Motor neuron (in vitro differentiated cells): Measurements from ENCODE around the gene TMEM119. TPM values are rescaled to one million over a fixed set of nuclear protein-coding genes. Genes with fewer than 3 reads are reported as not detected.
A peak's percentile ranks its signal among the peaks of the same experiment; 100 is the strongest.

Experiments used
- ATAC-seq, 8 experiments: fragments of 200-7000 bp; cut with Tn5 transposase; replicated peaks in 6 of 8; 2 replicates each; pipeline ENCODE4 v1.8.0; 2021; ENCODE audit warnings: mild to moderate bottlenecking in 8 of 8, moderate library complexity in 8 of 8
- H3K27ac ChIP-seq, 2 donors: fragments of 250-450 bp; sonication (Bioruptor Pico); 2 replicates each; pipeline ENCODE4 v1.9.0; 2021; ENCODE audit warnings: antibody characterized with exemption in 2 of 2, mild to moderate bottlenecking in 2 of 2, moderate library complexity in 1 of 2
- H3K4me1 ChIP-seq, 2 donors: fragments of 250-450 bp; sonication (Bioruptor Pico); replicated peaks in 1 of 2; 2 replicates each; pipeline ENCODE4 v1.6.1; 2021; ENCODE audit warnings: antibody characterized with exemption in 2 of 2, mild to moderate bottlenecking in 2 of 2, moderate library complexity in 1 of 2
- H3K4me3 ChIP-seq, 5 donors: fragments of 250-450 bp; sonication (Bioruptor Pico); 2 replicates each; pipeline ENCODE4 v1.9.0; 2021; ENCODE audit warnings: antibody characterized with exemption in 5 of 5, mild to moderate bottlenecking in 5 of 5, moderate library complexity in 4 of 5
- WGBS, 10 experiments: fragments of 450-650 bp; shearing (Covaris generic); methylation state at CpG; one replicate each; pipeline ENCODE4 v1.0.0; 2022; 5-methylcytosine and 5-hydroxymethylcytosine counted together
- in situ Hi-C, 9 experiments: fragments of 400-800 bp; cut with MboI; loops; one replicate each; pipeline ENCODE4 v1.15.0; 2021; ENCODE audit warnings: low sequenced_read_pairs in 9 of 9, low pct_unique_long_range_greater_than_20kb in 2 of 9; ENCODE audit not compliant: unreplicated experiment in 9 of 9
- total RNA-seq, 8 experiments: library from RNA; unstranded; fragments of 300-600 nt; gene quantifications; 2 replicates each; pipeline versions ENCODE4 v1.2.3 to v1.2.4, GENCODE V29; 2022

Gene TMEM119
- total RNA-seq = 10 to 100 TPM in 2 of 8 experiments, 1 to 10 TPM in 2, under 1 TPM in 4; 0.05 to 31.1 (median 0.73) TPM

- no peak within 1 kb of the TSS for H3K27ac ChIP-seq
- in situ Hi-C loops = no loop called here
- 17 to 100% (median 75%) methylated on average over 1 to 2 of the region's 27 CpGs; no CpG with 5 or more reads in 6 of the 10 experiments for WGBS, 10 experiments
- H3K4me3 ChIP-seq = no peak within 1 kb of the TSS
- peaks cover 2 to 14% of the 10 kb centered on the region in 2 donors for H3K4me1 ChIP-seq
- ATAC-seq = peak in 7 of 8 experiments; percentile 24 to 74 (median 45)
Measured at GRCh38 chr12:108597559-108598471, at the start of gene TMEM119. TMEM119 (minus strand) TSS chr12:108598084; CDS start chr12:108592383, 5,701 bp downstream.

GRCh38 chr12:108646600-108647579 lies 49.0 kb upstream of the TMEM119 start:
- in situ Hi-C loops = loop anchor here in 1 of 9 experiments (25.0 kb wide), 1 partner anchor 440 kb away; the partner anchor contains the start of genes ALKBH2 and UNG
- WGBS, 10 experiments = 54 to 98% (median 89%) methylated on average over 2 to 10 of the region's 10 CpGs
- Histone ChIP-seq H3K27ac (no peak overlapping the region), H3K4me1 (no peaks in the 10 kb centered on the region), H3K4me3 (no peak overlapping the region)
- ATAC-seq = peak in 1 of 8 experiments; percentile 32

DNA sequence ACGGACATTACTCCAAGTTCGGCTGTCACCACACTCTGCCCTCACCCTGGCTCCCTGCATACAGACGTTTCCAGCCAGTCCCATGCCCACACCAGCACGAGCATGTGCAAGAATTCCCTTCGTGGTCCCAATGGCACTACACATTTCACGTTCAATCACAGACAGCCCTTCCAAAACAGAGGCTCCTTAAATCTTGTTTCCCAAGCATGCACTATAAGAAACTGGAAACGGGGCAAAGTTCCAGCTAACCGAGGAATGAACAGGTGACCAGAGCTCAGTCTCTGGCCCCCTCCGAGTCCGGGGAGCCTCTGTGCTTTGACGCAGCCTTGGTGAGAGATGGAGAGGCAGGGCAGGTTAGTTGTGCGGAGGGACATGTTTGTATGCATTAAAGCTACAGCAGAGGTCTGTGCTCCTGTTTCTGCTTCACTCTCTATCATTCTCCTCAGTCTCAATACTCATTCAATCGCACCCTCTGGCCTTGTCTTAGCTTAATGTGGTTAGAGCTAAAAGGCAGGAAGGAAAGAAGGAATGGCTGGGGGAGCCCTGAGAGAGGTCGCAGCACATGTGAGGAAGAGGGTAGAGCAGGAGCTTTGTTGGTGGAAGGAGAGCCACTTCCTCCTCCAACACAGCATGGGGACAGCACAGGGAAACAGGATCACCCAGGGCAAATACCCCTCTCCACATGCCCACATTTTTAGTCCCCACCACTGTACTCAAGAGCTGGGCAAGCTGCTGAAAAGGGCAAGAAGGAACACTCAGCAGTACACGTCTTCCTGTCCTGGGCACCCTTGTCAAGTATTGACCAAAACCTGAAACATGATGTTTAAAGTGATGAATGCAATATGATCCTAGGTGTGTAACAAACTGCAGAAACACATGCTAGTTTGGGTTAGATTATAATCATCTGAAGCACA lies 48.1 kb upstream of the TMEM119 start:
- H3K4me1 ChIP-seq = no peaks in the 10 kb centered on the region
- no peak for ATAC-seq
- H3K27ac ChIP-seq = no peak overlapping the region
- in situ Hi-C loops = loop anchor here in 1 of 9 experiments (25.0 kb wide), 1 partner anchor 441 kb away; the partner anchor contains the start of genes ALKBH2 and UNG
- H3K4me3 ChIP-seq = no peak overlapping the region
- WGBS, 10 experiments = 86 to 100% (median 91%) methylated on average over 1 to 11 of the region's 15 CpGs

DNA sequence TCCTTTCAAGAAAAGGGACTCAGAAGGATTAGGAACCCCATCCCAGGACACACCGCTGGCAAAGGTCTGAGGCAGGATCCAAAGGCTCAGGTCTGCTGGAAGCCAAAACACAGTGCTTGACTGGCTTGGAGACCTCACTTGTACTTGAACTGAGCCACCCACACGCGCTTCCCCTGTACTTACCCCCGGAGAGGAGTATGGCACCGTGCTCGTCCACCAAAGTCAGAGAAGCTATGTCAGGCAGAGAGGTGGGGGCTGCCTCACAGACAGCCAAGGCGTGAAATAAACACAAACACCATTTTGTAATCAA lies 46.9 kb upstream of the TMEM119 start:
- in situ Hi-C loops = loop anchor here in 1 of 9 experiments (25.0 kb wide), 1 partner anchor 443 kb away; the partner anchor contains the start of genes ALKBH2 and UNG
- Histone ChIP-seq H3K4me1 (no peaks in the 10 kb centered on the region), H3K4me3 (no peak overlapping the region), H3K27ac (no peak overlapping the region)
- WGBS, 10 experiments = 90 to 100% (median 100%) methylated on average over 1 to 4 of the region's 7 CpGs; no CpG with 5 or more reads in 2 of the 10 experiments
- no peak for ATAC-seq

DNA sequence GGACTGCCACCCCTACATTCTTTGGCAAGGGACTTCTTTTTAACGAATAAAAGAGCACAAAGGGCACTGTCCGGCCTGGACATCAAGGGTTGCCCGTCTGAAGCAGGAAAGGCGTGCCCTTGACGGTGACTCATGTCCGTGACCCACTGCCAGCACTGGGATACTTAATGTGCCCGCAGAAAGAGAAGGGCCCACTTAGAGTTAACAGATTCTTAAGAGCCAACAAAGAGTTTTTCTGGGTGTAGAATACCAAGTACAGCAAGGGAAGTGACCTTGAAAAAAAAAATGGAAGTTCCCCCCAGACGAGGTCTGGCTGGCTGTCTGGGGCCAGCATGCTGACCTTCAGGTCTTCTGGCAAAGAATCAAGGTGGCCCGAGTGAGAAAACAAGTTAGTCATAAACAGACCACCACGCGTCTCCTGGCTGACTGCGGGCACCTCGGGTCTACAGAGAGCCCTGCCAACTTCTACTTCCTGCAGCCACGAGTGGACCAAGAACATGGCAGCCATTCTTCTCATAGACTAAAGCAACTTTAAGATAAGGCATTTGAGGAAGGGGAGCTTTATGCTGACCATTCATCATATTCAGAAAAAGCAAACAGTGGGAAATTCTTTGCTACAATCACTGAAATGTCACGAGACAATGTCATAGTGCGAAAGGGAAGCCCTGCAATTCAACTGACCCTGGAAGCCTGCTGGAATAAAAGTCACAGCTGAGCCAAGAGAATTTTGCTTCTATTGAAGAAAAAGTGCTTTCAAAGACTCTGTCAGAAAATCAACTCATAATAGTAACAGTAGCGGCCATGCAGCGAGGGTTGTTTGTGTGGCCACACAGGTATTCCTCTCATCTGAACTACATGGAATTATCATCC lies 46.3 kb upstream of the TMEM119 start:
- H3K27ac ChIP-seq = no peak overlapping the region
- ATAC-seq = no peak
- in situ Hi-C loops = loop anchor here in 1 of 9 experiments (25.0 kb wide), 1 partner anchor 443 kb away; the partner anchor contains the start of genes ALKBH2 and UNG

GRCh38 chr12:108642899-108643654 lies 45.2 kb upstream of the TMEM119 start:
- Histone ChIP-seq H3K4me3 (no peak overlapping the region), H3K4me1 (peaks cover 10% of the 10 kb centered on the region in 2 donors), H3K27ac (no peak overlapping the region)
- WGBS, 10 experiments = 57 to 100% (median 80%) methylated on average over 1 of the region's 1 CpG; no CpG with 5 or more reads in 3 of the 10 experiments
- ATAC-seq = no peak
- in situ Hi-C loops = loop anchor here in 1 of 9 experiments (25.0 kb wide), 1 partner anchor 444 kb away; the partner anchor contains the start of genes ALKBH2 and UNG

More for the DNA sequence above, 46.3 kb upstream of the TMEM119 start:
- Histone ChIP-seq H3K4me3 (no peak overlapping the region), H3K4me1 (no peaks in the 10 kb centered on the region)
- 40 to 90% (median 82%) methylated on average over 3 to 14 of the region's 18 CpGs; no CpG with 5 or more reads in 1 of the 10 experiments for WGBS, 10 experiments

- H3K27ac ChIP-seq = no peak overlapping the region
- in situ Hi-C loops = loop anchor here in 1 of 9 experiments (25.0 kb wide), 1 partner anchor 445 kb away; the partner anchor contains the start of genes ALKBH2 and UNG
- 67 to 96% (median 82%) methylated on average over 1 to 11 of the region's 16 CpGs; no CpG with 5 or more reads in 1 of the 10 experiments for WGBS, 10 experiments
- ATAC-seq = no peak
- H3K4me1 ChIP-seq = peaks cover 17% of the 10 kb centered on the region in 2 donors
- H3K4me3 ChIP-seq = no peak overlapping the region
Measured at GRCh38 chr12:108642269-108642870, 44.5 kb upstream of the TMEM119 start.

GRCh38 chr12:108641446-108642268 lies 43.8 kb upstream of the TMEM119 start:
- Histone ChIP-seq H3K4me1 (peaks cover 23% of the 10 kb centered on the region in 2 donors), H3K27ac (no peak overlapping the region), H3K4me3 (no peak overlapping the region)
- 33 to 100% (median 77%) methylated on average over 1 to 5 of the region's 9 CpGs; no CpG with 5 or more reads in 3 of the 10 experiments for WGBS, 10 experiments
- ATAC-seq = peak in 1 of 8 experiments; percentile 9
- in situ Hi-C loops = loop anchor here in 1 of 9 experiments (25.0 kb wide), 1 partner anchor 446 kb away; the partner anchor contains the start of genes ALKBH2 and UNG

- H3K27ac ChIP-seq = no peak overlapping the region
- WGBS, 10 experiments = 60 to 100% (median 92%) methylated on average over 1 to 8 of the region's 10 CpGs
- in situ Hi-C loops = loop anchor here in 1 of 9 experiments (25.0 kb wide), 1 partner anchor 446 kb away; the partner anchor contains the start of genes ALKBH2 and UNG
- no peak overlapping the region for H3K4me3 ChIP-seq
- peak in 3 of 8 experiments; percentile 13 to 47 (median 26) for ATAC-seq
- H3K4me1 ChIP-seq = peaks cover 23 to 24% of the 10 kb centered on the region in 2 donors
Measured at GRCh38 chr12:108640802-108641445, 43.0 kb upstream of the TMEM119 start.
